ENCODE results near the gene CLMN. TPM values are rescaled to one million over a fixed set of nuclear protein-coding genes. Genes with fewer than 3 reads are reported as not detected.

Gene CLMN
- total and polyA plus RNA-seq, 9 of the 15 experiments (the other 6 are each of a cell fraction or from before 2014, with no cell fraction given), result 0.01 to 0.18 (median 0.07) TPM; not detected in 4

DNA sequence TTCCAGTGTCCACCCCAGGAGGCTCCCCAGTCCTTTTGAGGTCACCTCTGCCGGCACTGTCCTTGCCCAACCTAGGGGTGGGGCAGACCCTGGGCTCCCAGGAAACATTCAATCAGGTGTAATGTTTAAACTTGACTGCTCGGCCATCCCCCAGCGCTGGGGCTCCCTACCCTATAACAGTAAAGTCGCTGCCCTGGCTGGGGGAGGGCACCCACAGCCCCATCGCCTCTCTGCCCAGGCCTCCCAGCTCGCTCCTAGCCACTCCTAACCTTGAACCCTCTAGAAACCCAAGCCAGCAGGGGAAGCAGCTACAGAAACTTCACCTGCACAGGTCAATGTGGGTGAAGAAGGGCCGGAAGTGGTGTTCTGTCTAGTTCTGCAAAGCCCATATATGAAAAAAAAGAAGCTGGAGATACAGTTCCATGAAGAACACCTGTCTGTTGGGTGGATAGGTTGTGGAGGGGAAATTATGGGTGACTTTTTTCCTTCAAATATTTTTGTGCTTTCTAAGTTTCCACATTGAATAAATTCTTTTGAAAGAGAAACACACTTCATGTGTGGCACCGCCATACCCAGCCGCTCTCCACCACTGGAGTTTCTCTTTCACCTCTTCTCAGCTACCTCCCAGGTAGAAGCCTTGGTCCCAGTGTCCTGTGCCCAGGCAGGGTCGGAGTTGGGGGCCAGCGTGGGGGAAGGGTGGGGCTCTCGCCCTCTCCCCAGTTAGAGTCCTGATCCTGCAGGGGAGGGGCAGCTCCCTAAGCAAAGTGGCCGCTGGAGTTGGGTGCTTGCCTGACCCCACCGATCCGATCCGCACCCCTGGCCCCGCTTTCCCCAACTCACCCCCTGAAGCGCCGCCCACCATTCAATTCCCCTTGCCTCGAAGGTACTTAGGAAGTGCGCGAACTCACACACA is 1.1 kb downstream of the CLMN start:
- no peaks in the 10 kb centered on the region for H3K9me3 ChIP-seq (replicated peaks; ENCODE audit: control insufficient read depth, insufficient read depth, low read depth, low read length)
- H3K9me1 ChIP-seq (ENCODE audit: control insufficient read depth, insufficient read depth, low read length), result no peaks in the 10 kb centered on the region
- H3K4me1 ChIP-seq (replicated peaks in 1 of 2; ENCODE audit: control insufficient read depth in 2 of 2, insufficient read depth in 2 of 2, low read length in 2 of 2), result peaks cover 0 to 12% of the 10 kb centered on the region in 2 experiments; a peak in 2 of 5 replicates
- BruUV-seq (replicated peaks), result no TSS peak
- peaks cover 0 to 40% of the 10 kb centered on the region in 2 experiments; a peak in 3 of 5 replicates for H3K27me3 ChIP-seq (ENCODE audit: control insufficient read depth in 2 of 2, insufficient read depth in 2 of 2, low read length in 2 of 2)
- no peak overlapping the region for H3K4me3 ChIP-seq
- peak overlapping the region; percentile 66; the same call in 1 of the 2 replicates for H3K4me2 ChIP-seq (ENCODE audit: insufficient read depth, low read length)
- 0 out of 4 replicates have a peak overlapping the region, but pooled peaks of 1 of the 2 experiments have one; percentile 35 for H3K9ac ChIP-seq (ENCODE audit: insufficient read depth in 1 of 2, low read depth in 2 of 2, low read length in 2 of 2)
- H3K36me3 ChIP-seq (ENCODE audit: control insufficient read depth, insufficient read depth, low read length), result no peaks in the 10 kb centered on the region
- FAIRE-seq (no peak), ATAC-seq (no peak), DNase-seq (ENCODE audit: extremely low read depth in 1 of 4, low spot score in 3 of 4) (peak in 1 of 4 experiments; percentile 6)
- in situ Hi-C loops (cut with MboI) (no loop called here), intact Hi-C loops (cut with micrococcal nuclease) (no loop called here)
- CTCF ChIA-PET (ENCODE audit: low intra/inter-chr PET ratio), result no interaction called here
- WGBS (ENCODE audit: insufficient coverage, low coverage, missing lambda C conversion rate), result 6% methylated on average over 6 of the region's 22 CpGs
- H3K27ac ChIP-seq (ENCODE audit: extremely low read depth, low read depth, low read length), result no peak overlapping the region
- H4K20me1 ChIP-seq (replicated peaks; ENCODE audit: control insufficient read depth, insufficient read depth, low read length), result no peaks in the 10 kb centered on the region
- POLR2A ChIA-PET, result no interaction called here
- no peaks in the 10 kb centered on the region for H3K79me2 ChIP-seq (ENCODE audit: control insufficient read depth, insufficient read depth, low read length)
- no peak overlapping the region for H2AFZ ChIP-seq (ENCODE audit: low read depth, low read length)
- TF ChIP-seq ZNF584 (CRISPR knock-in tag; IDR thresholded peaks at IDR 0.05; ENCODE audit: low read depth) (no peak), ETS2 (tag; IDR thresholded peaks at IDR 0.05; ENCODE audit: borderline replicate concordance, poor library complexity, severe bottlenecking) (no peak), NUFIP1 (IDR thresholded peaks at IDR 0.05; ENCODE audit: partially characterized antibody) (no peak)
- TF ChIP-seq, protein P1, sequence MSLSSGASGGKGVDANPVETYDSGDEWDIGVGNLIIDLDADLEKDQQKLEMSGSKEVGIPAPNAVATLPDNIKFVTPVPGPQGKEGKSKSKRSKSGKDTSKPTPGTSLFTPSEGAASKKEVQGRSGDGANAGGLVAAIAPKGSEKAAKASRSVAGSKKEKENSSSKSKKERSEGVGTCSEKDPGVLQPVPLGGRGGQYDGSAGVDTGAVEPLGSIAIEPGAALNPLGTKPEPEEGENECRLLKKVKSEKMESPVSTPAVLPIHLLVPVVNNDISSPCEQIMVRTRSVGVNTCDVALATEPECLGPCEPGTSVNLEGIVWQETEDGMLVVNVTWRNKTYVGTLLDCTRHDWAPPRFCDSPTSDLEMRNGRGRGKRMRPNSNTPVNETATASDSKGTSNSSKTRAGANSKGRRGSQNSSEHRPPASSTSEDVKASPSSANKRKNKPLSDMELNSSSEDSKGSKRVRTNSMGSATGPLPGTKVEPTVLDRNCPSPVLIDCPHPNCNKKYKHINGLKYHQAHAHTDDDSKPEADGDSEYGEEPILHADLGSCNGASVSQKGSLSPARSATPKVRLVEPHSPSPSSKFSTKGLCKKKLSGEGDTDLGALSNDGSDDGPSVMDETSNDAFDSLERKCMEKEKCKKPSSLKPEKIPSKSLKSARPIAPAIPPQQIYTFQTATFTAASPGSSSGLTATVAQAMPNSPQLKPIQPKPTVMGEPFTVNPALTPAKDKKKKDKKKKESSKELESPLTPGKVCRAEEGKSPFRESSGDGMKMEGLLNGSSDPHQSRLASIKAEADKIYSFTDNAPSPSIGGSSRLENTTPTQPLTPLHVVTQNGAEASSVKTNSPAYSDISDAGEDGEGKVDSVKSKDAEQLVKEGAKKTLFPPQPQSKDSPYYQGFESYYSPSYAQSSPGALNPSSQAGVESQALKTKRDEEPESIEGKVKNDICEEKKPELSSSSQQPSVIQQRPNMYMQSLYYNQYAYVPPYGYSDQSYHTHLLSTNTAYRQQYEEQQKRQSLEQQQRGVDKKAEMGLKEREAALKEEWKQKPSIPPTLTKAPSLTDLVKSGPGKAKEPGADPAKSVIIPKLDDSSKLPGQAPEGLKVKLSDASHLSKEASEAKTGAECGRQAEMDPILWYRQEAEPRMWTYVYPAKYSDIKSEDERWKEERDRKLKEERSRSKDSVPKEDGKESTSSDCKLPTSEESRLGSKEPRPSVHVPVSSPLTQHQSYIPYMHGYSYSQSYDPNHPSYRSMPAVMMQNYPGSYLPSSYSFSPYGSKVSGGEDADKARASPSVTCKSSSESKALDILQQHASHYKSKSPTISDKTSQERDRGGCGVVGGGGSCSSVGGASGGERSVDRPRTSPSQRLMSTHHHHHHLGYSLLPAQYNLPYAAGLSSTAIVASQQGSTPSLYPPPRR (CRISPR knock-in tag; IDR thresholded peaks at IDR 0.05; ENCODE audit: borderline replicate concordance), result no peak
- TF ChIP-seq, protein P2, sequence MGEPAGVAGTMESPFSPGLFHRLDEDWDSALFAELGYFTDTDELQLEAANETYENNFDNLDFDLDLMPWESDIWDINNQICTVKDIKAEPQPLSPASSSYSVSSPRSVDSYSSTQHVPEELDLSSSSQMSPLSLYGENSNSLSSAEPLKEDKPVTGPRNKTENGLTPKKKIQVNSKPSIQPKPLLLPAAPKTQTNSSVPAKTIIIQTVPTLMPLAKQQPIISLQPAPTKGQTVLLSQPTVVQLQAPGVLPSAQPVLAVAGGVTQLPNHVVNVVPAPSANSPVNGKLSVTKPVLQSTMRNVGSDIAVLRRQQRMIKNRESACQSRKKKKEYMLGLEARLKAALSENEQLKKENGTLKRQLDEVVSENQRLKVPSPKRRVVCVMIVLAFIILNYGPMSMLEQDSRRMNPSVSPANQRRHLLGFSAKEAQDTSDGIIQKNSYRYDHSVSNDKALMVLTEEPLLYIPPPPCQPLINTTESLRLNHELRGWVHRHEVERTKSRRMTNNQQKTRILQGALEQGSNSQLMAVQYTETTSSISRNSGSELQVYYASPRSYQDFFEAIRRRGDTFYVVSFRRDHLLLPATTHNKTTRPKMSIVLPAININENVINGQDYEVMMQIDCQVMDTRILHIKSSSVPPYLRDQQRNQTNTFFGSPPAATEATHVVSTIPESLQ (CRISPR knock-in tag; IDR thresholded peaks at IDR 0.05), result no peak

All from K562 (cell line).